A549 (cell line): ENCODE measurements around the gene SLC25A48.

Source experiments
- CTCF ChIP-seq: fragments of >200 bp; sonication (Bioruptor Twin); formaldehyde crosslinking; IDR thresholded peaks from 3 replicates; pipeline ENCODE4 v1.5.1; 2016
- EP300 ChIP-seq, 2 experiments: fragments of >200 bp; sonication (Bioruptor Twin); formaldehyde crosslinking; IDR thresholded peaks; 2 replicates in 1 of 2; 3 replicates in 1 of 2; pipeline ENCODE4 v1.6.1; 2016 to 2017
- MYC ChIP-seq: IDR thresholded peaks from 2 replicates; pipeline ENCODE4 v1.6.1; 2012; ENCODE audit warnings: mild to moderate bottlenecking, inconsistent platforms, low read length, improper control_type of control experiment, borderline replicate concordance
- PBX3 ChIP-seq: IDR thresholded peaks from 2 replicates; pipeline ENCODE4 v1.6.1; 2012
- POLR2A ChIP-seq: IDR thresholded peaks from 2 replicates; pipeline ENCODE4 v1.6.1; 2012; ENCODE audit warnings: mild to moderate bottlenecking, low read length
- RCOR1 ChIP-seq: fragments of 150-350 bp; IDR thresholded peaks from 2 replicates; pipeline ENCODE4 v1.6.1; 2014; ENCODE audit warnings: antibody characterized with exemption, low read length, low read depth
- SMC3 ChIP-seq: fragments of >200 bp; sonication (Bioruptor Twin); formaldehyde crosslinking; IDR thresholded peaks from 3 replicates; pipeline ENCODE4 v1.6.1; 2018; ENCODE audit warnings: inconsistent platforms

- TF ChIP-seq SMC3: 0 out of 3 replicates have a peak, but pooled peaks have one; percentile 31
- peak; percentile 56 for TF ChIP-seq CTCF
- no peak for TF ChIP-seq PBX3
- TF ChIP-seq POLR2A: no peak
- TF ChIP-seq MYC: no peak
- no peak for TF ChIP-seq EP300 (IDR thresholded peaks at IDR 0.05)
- TF ChIP-seq RCOR1: no peak
Observed at GRCh38 chr5:135880278-135880677, 45.8 kb downstream of the SLC25A48 start.
